ENCODE results near the gene NCOA3.

Gene NCOA3

GRCh38 chr20:47664744-47665143, 163.1 kb downstream of the NCOA3 start:
- DNase-seq, result no peak

GRCh38 chr20:47665221-47665991, 163.7 kb downstream of the NCOA3 start:
- DNase-seq, result no peak

- DNase-seq, result no peak
Measured at GRCh38 chr20:47666304-47666703, 164.6 kb downstream of the NCOA3 start.

- no peak for DNase-seq
Measured at GRCh38 chr20:47667086-47667485, 165.4 kb downstream of the NCOA3 start.

GRCh38 chr20:47667531-47668312, 166.0 kb downstream of the NCOA3 start:
- no peak for DNase-seq

- DNase-seq, result no peak
Measured at GRCh38 chr20:47668313-47669151, 166.8 kb downstream of the NCOA3 start.

- DNase-seq, result no peak
Measured at GRCh38 chr20:47669152-47669425, 167.4 kb downstream of the NCOA3 start.

- no peak for DNase-seq
Measured at GRCh38 chr20:47669489-47669888, 167.8 kb downstream of the NCOA3 start.

GRCh38 chr20:47669927-47670890, 168.5 kb downstream of the NCOA3 start:
- DNase-seq, result no peak

- no peak for DNase-seq
Measured at GRCh38 chr20:47670913-47671312, 169.2 kb downstream of the NCOA3 start.

- no peak for DNase-seq
Measured at GRCh38 chr20:47672166-47672565, 170.5 kb downstream of the NCOA3 start.

GRCh38 chr20:47672886-47673670, 171.4 kb downstream of the NCOA3 start:
- no peak for DNase-seq

GRCh38 chr20:47673671-47673955, 171.9 kb downstream of the NCOA3 start:
- DNase-seq, result no peak

- DNase-seq, result no peak
Measured at GRCh38 chr20:47674145-47674544, 172.5 kb downstream of the NCOA3 start.

- no peak for DNase-seq
Measured at GRCh38 chr20:47674686-47675085, 173.0 kb downstream of the NCOA3 start.

GRCh38 chr20:47675190-47676142, 173.8 kb downstream of the NCOA3 start:
- DNase-seq, result no peak

GRCh38 chr20:47676219-47676721, 174.6 kb downstream of the NCOA3 start:
- no peak for DNase-seq

- DNase-seq, result no peak
Measured at GRCh38 chr20:47676912-47677634, 175.4 kb downstream of the NCOA3 start.

Measured in nucleus accumbens (tissue), 56 donors.